ENCODE measurements around the gene VPS51. TPM values are rescaled to one million over a fixed set of nuclear protein-coding genes. Genes with fewer than 3 reads are reported as not detected.
A peak's percentile ranks its signal among the peaks of the same experiment; 100 is the strongest.

Gene VPS51
- polyA plus RNA-seq, 2 donors: 62.3 to 70.4 TPM

- Histone ChIP-seq H3K4me1 (ENCODE audit: control insufficient read depth in 2 of 2, insufficient read depth in 2 of 2, low read length in 1 of 2) (peaks cover 11 to 43% of the 10 kb centered on the region in 2 donors), H3K4me3 (ENCODE audit: low read depth in 1 of 2, low read length in 2 of 2) (no peak overlapping the region), H3K9me3 (ENCODE audit: control insufficient read depth in 2 of 2, insufficient read depth in 1 of 2, low read depth in 1 of 2, low read length in 1 of 2) (no peaks in the 10 kb centered on the region), H3K27me3 (ENCODE audit: control insufficient read depth in 1 of 2, insufficient read depth in 2 of 2, low read length in 2 of 2) (no peaks in the 10 kb centered on the region), H3K27ac (ENCODE audit: low read depth in 2 of 2, low read length in 1 of 2) (peak overlapping the region; percentile 56 to 83), H3K36me3 (ENCODE audit: control insufficient read depth in 2 of 2, insufficient read depth in 2 of 2, low read length in 1 of 2) (peaks cover 0 to 41% of the 10 kb centered on the region in 2 donors)
- 59 to 63% methylated on average over 31 of the region's 31 CpGs for WGBS, 2 donors
Measured at GRCh38 chr11:65111159-65111743, 15.2 kb downstream of the VPS51 start.

GRCh38 chr11:65111744-65112545, 15.9 kb downstream of the VPS51 start, which contains the start of gene TM7SF2:
TSS of gene TM7SF2 (plus strand) at chr11:65111872. CDS start at chr11:65112016, 144 bp downstream.
- Histone ChIP-seq H3K36me3 (ENCODE audit: control insufficient read depth in 2 of 2, insufficient read depth in 2 of 2, low read length in 1 of 2) (peaks cover 0 to 40% of the 10 kb centered on the region in 2 donors), H3K4me3 (ENCODE audit: low read depth in 1 of 2, low read length in 2 of 2) (peak within 1 kb of the TSS; percentile 55 to 59), H3K9me3 (ENCODE audit: control insufficient read depth in 2 of 2, insufficient read depth in 1 of 2, low read depth in 1 of 2, low read length in 1 of 2) (no peaks in the 10 kb centered on the region), H3K27ac (ENCODE audit: low read depth in 2 of 2, low read length in 1 of 2) (peak within 1 kb of the TSS; percentile 58 to 83), H3K27me3 (ENCODE audit: control insufficient read depth in 1 of 2, insufficient read depth in 2 of 2, low read length in 2 of 2) (no peaks in the 10 kb centered on the region), H3K4me1 (ENCODE audit: control insufficient read depth in 2 of 2, insufficient read depth in 2 of 2, low read length in 1 of 2) (peaks cover 11 to 48% of the 10 kb centered on the region in 2 donors)
- 1% methylated on average over 43 to 64 of the region's 64 CpGs for WGBS, 2 donors

GRCh38 chr11:65112546-65113360, 16.7 kb downstream of the VPS51 start:
- Histone ChIP-seq H3K4me3 (ENCODE audit: low read depth in 1 of 2, low read length in 2 of 2) (peak overlapping the region; percentile 55 to 59), H3K36me3 (ENCODE audit: control insufficient read depth in 2 of 2, insufficient read depth in 2 of 2, low read length in 1 of 2) (peaks cover 0 to 32% of the 10 kb centered on the region in 2 donors), H3K9me3 (ENCODE audit: control insufficient read depth in 2 of 2, insufficient read depth in 1 of 2, low read depth in 1 of 2, low read length in 1 of 2) (no peaks in the 10 kb centered on the region), H3K4me1 (ENCODE audit: control insufficient read depth in 2 of 2, insufficient read depth in 2 of 2, low read length in 1 of 2) (peaks cover 11 to 48% of the 10 kb centered on the region in 2 donors), H3K27ac (ENCODE audit: low read depth in 2 of 2, low read length in 1 of 2) (peak overlapping the region; percentile 58 to 80), H3K27me3 (ENCODE audit: control insufficient read depth in 1 of 2, insufficient read depth in 2 of 2, low read length in 2 of 2) (no peaks in the 10 kb centered on the region)
- 1 to 3% methylated on average over 44 to 57 of the region's 57 CpGs for WGBS, 2 donors

DNA sequence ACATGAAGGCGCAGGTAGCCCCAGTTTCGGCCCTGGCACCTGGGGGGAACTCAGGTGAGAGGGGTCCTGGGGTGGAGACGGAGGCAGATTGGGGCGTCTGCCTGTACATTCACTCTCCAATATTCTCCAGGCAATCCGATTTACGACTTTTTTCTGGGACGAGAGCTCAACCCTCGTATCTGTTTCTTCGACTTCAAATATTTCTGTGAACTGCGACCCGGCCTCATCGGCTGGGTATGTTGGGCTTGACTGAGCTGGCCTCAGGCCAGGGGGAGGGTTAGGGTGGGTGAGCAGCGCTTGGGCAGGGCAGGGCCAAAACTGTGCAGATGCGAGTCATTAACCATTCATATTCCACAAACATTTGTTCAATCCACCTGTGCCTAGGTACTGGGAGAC, 17.3 kb downstream of the VPS51 start:
- Histone ChIP-seq H3K27me3 (ENCODE audit: control insufficient read depth in 1 of 2, insufficient read depth in 2 of 2, low read length in 2 of 2) (no peaks in the 10 kb centered on the region), H3K9me3 (ENCODE audit: control insufficient read depth in 2 of 2, insufficient read depth in 1 of 2, low read depth in 1 of 2, low read length in 1 of 2) (no peaks in the 10 kb centered on the region), H3K27ac (ENCODE audit: low read depth in 2 of 2, low read length in 1 of 2) (no peak overlapping the region), H3K36me3 (ENCODE audit: control insufficient read depth in 2 of 2, insufficient read depth in 2 of 2, low read length in 1 of 2) (peaks cover 0 to 26% of the 10 kb centered on the region in 2 donors), H3K4me1 (ENCODE audit: control insufficient read depth in 2 of 2, insufficient read depth in 2 of 2, low read length in 1 of 2) (peaks cover 11 to 48% of the 10 kb centered on the region in 2 donors), H3K4me3 (ENCODE audit: low read depth in 1 of 2, low read length in 2 of 2) (peak overlapping the region; percentile 55 to 59)
- 16 to 18% methylated on average over 14 of the region's 14 CpGs for WGBS, 2 donors

DNA sequence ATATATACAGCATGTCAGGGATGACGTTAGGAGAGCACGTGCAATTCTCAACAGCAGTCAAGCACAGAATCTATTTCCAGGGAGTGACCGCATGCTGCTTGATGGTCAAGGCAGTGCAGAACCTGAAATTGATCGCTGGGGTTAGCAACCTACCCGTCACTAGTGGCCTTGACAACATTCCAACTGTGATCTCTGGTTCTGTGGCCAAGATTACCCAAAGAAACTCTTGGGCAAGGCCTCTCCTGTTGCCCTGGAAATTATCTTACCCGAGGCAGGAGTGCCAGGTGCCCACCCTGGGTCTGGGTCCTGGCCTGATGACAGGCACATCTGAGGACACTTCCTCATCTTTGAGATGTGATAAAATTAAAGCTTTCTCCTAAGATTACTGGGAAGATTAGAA, 17.8 kb downstream of the VPS51 start:
- Histone ChIP-seq H3K27me3 (ENCODE audit: control insufficient read depth in 1 of 2, insufficient read depth in 2 of 2, low read length in 2 of 2) (no peaks in the 10 kb centered on the region), H3K36me3 (ENCODE audit: control insufficient read depth in 2 of 2, insufficient read depth in 2 of 2, low read length in 1 of 2) (peaks cover 0 to 22% of the 10 kb centered on the region in 2 donors), H3K4me1 (ENCODE audit: control insufficient read depth in 2 of 2, insufficient read depth in 2 of 2, low read length in 1 of 2) (peaks cover 11 to 45% of the 10 kb centered on the region in 2 donors), H3K27ac (ENCODE audit: low read depth in 2 of 2, low read length in 1 of 2) (no peak overlapping the region), H3K4me3 (ENCODE audit: low read depth in 1 of 2, low read length in 2 of 2) (no peak overlapping the region), H3K9me3 (ENCODE audit: control insufficient read depth in 2 of 2, insufficient read depth in 1 of 2, low read depth in 1 of 2, low read length in 1 of 2) (no peaks in the 10 kb centered on the region)
- 52 to 74% methylated on average over 6 of the region's 6 CpGs for WGBS, 2 donors

DNA sequence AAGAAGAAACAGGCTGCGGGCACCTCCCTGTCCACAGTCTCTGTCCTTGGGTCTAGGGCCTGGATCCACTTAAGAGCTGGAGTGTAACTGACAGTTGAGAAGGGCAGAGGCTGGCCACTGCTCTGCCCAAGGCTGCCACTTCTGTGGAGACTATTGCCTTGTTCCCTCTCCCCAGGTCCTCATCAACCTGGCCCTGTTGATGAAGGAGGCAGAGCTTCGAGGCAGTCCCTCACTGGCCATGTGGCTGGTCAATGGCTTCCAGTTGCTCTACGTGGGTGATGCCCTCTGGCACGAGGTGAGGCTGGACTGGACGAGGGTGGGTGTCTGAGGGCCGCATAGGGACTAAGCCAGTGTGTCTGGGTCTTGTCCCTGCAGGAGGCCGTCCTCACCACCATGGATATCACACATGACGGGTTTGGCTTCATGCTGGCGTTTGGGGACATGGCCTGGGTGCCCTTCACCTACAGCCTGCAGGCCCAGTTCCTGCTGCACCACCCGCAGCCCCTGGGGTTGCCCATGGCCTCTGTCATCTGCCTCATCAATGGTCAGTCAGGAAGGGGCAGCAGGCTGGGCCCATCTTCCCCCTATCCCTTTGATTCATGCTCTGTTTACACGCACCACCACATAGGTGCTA, 18.6 kb downstream of the VPS51 start:
- Histone ChIP-seq H3K27ac (ENCODE audit: low read depth in 2 of 2, low read length in 1 of 2) (no peak overlapping the region), H3K9me3 (ENCODE audit: control insufficient read depth in 2 of 2, insufficient read depth in 1 of 2, low read depth in 1 of 2, low read length in 1 of 2) (no peaks in the 10 kb centered on the region), H3K36me3 (ENCODE audit: control insufficient read depth in 2 of 2, insufficient read depth in 2 of 2, low read length in 1 of 2) (peaks cover 0 to 19% of the 10 kb centered on the region in 2 donors), H3K27me3 (ENCODE audit: control insufficient read depth in 1 of 2, insufficient read depth in 2 of 2, low read length in 2 of 2) (no peaks in the 10 kb centered on the region), H3K4me3 (ENCODE audit: low read depth in 1 of 2, low read length in 2 of 2) (no peak overlapping the region), H3K4me1 (ENCODE audit: control insufficient read depth in 2 of 2, insufficient read depth in 2 of 2, low read length in 1 of 2) (peaks cover 9 to 38% of the 10 kb centered on the region in 2 donors)
- WGBS, 2 donors: 84 to 87% methylated on average over 11 of the region's 11 CpGs

GRCh38 chr11:65115361-65116082, 19.5 kb downstream of the VPS51 start:
- Histone ChIP-seq H3K4me1 (ENCODE audit: control insufficient read depth in 2 of 2, insufficient read depth in 2 of 2, low read length in 1 of 2) (peaks cover 9 to 33% of the 10 kb centered on the region in 2 donors), H3K4me3 (ENCODE audit: low read depth in 1 of 2, low read length in 2 of 2) (no peak overlapping the region), H3K27ac (ENCODE audit: low read depth in 2 of 2, low read length in 1 of 2) (peak overlapping the region in 1 of 2 donors; percentile 94), H3K9me3 (ENCODE audit: control insufficient read depth in 2 of 2, insufficient read depth in 1 of 2, low read depth in 1 of 2, low read length in 1 of 2) (no peaks in the 10 kb centered on the region), H3K27me3 (ENCODE audit: control insufficient read depth in 1 of 2, insufficient read depth in 2 of 2, low read length in 2 of 2) (no peaks in the 10 kb centered on the region), H3K36me3 (ENCODE audit: control insufficient read depth in 2 of 2, insufficient read depth in 2 of 2, low read length in 1 of 2) (peaks cover 0 to 23% of the 10 kb centered on the region in 2 donors)
- 89 to 91% methylated on average over 21 of the region's 21 CpGs for WGBS, 2 donors

- H3K27me3 ChIP-seq (ENCODE audit: control insufficient read depth in 1 of 2, insufficient read depth in 2 of 2, low read length in 2 of 2): no peaks in the 10 kb centered on the region
- peaks cover 0 to 23% of the 10 kb centered on the region in 2 donors for H3K36me3 ChIP-seq (ENCODE audit: control insufficient read depth in 2 of 2, insufficient read depth in 2 of 2, low read length in 1 of 2)
- no peaks in the 10 kb centered on the region for H3K9me3 ChIP-seq (ENCODE audit: control insufficient read depth in 2 of 2, insufficient read depth in 1 of 2, low read depth in 1 of 2, low read length in 1 of 2)
- peak overlapping the region; percentile 67 to 90 for H3K4me3 ChIP-seq (ENCODE audit: low read depth in 1 of 2, low read length in 2 of 2)
- peak overlapping the region; percentile 90 to 94 for H3K27ac ChIP-seq (ENCODE audit: low read depth in 2 of 2, low read length in 1 of 2)
- peaks cover 9 to 29% of the 10 kb centered on the region in 2 donors for H3K4me1 ChIP-seq (ENCODE audit: control insufficient read depth in 2 of 2, insufficient read depth in 2 of 2, low read length in 1 of 2)
- 14 to 15% methylated on average over 68 of the region's 68 CpGs for WGBS, 2 donors
Measured at GRCh38 chr11:65116370-65117205, 20.6 kb downstream of the VPS51 start.

All from esophagus (tissue), 2 donors.